ENCODE results near the gene UMODL1. TPM values are rescaled to one million over a fixed set of nuclear protein-coding genes. Genes with fewer than 3 reads are reported as not detected.

The UMODL1 gene
- total RNA-seq, 1 experiment from 2014 or later: not detected

GRCh38 chr21:42088658-42089057, 17.5 kb downstream of the UMODL1 start:
- Histone ChIP-seq H2BK5ac (ENCODE audit: insufficient read length, low read length) (no peak overlapping the region), H4K5ac (ENCODE audit: insufficient read length, low read depth, low read length) (no peak overlapping the region), H2AFZ (ENCODE audit: low read length) (no peak overlapping the region), H3K79me1 (ENCODE audit: insufficient read depth, low read depth, low read length, poor library complexity, severe bottlenecking) (no peaks in the 10 kb centered on the region), H4K91ac (ENCODE audit: insufficient read length, low read depth, low read length) (no peak overlapping the region), H3K27me3 (ENCODE audit: insufficient read depth, low read length) (no peaks in the 10 kb centered on the region), H3K9ac (ENCODE audit: extremely low read depth, insufficient read length, low read length) (no peak overlapping the region), H3K18ac (ENCODE audit: insufficient read length, low read depth, low read length) (no peak overlapping the region), H3K14ac (ENCODE audit: insufficient read depth, low read length) (no peak overlapping the region), H2BK12ac (ENCODE audit: insufficient read length, low read depth, low read length) (no peak overlapping the region), H4K8ac (replicated peaks; ENCODE audit: insufficient read length, low read depth, low read length) (no peak overlapping the region), H3K9me3 (ENCODE audit: control insufficient read depth, low read depth, low read length) (no peaks in the 10 kb centered on the region), H3K56ac (ENCODE audit: insufficient read length, low read depth, low read length) (no peak overlapping the region), H2BK20ac (ENCODE audit: low read depth, low read length, poor library complexity, severe bottlenecking) (no peak overlapping the region), H3K79me2 (ENCODE audit: insufficient read depth, low read length) (no peaks in the 10 kb centered on the region), H3K4me2 (ENCODE audit: insufficient read depth, insufficient read length, low read length) (no peak overlapping the region), H4K20me1 (ENCODE audit: control insufficient read depth, insufficient read depth, insufficient read length) (no peaks in the 10 kb centered on the region), H3K23me2 (ENCODE audit: insufficient read length, low read depth, low read length, poor library complexity, severe bottlenecking) (no peaks in the 10 kb centered on the region), H3K4me1 (ENCODE audit: insufficient read depth, low read length) (no peaks in the 10 kb centered on the region), H3K4ac (ENCODE audit: low read depth, low read length) (no peak overlapping the region), H3K23ac (ENCODE audit: insufficient read length, low read depth, low read length) (no peak overlapping the region), H2AK5ac (ENCODE audit: insufficient read length, low read length) (no peak overlapping the region), H2BK120ac (ENCODE audit: low read depth, low read length, poor library complexity, severe bottlenecking) (no peak overlapping the region), H2BK15ac (ENCODE audit: low read depth, low read length) (no peak overlapping the region), H3K27ac (ENCODE audit: insufficient read length, low read depth, low read length) (no peak overlapping the region), H3T11ph (ENCODE audit: low read length) (no peak overlapping the region)
- TF ChIP-seq, protein P1, sequence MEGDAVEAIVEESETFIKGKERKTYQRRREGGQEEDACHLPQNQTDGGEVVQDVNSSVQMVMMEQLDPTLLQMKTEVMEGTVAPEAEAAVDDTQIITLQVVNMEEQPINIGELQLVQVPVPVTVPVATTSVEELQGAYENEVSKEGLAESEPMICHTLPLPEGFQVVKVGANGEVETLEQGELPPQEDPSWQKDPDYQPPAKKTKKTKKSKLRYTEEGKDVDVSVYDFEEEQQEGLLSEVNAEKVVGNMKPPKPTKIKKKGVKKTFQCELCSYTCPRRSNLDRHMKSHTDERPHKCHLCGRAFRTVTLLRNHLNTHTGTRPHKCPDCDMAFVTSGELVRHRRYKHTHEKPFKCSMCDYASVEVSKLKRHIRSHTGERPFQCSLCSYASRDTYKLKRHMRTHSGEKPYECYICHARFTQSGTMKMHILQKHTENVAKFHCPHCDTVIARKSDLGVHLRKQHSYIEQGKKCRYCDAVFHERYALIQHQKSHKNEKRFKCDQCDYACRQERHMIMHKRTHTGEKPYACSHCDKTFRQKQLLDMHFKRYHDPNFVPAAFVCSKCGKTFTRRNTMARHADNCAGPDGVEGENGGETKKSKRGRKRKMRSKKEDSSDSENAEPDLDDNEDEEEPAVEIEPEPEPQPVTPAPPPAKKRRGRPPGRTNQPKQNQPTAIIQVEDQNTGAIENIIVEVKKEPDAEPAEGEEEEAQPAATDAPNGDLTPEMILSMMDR (conservative IDR thresholded peaks at IDR 0.05): no peak
- DNase-seq: no peak
- Mint-ChIP-seq H3K4me3 (no peak overlapping the region), H3K36me3 (ENCODE audit: insufficient read depth in 1 of 3, low read depth in 3 of 3) (no peaks in the 10 kb centered on the region; a peak in 1 of 7 replicates), H3K27ac (peak overlapping the region in 1 of 3 experiments; percentile 7; a peak in 1 of 7 replicates), H3K27me3 (ENCODE audit: low read depth) (peaks cover 19% of the 10 kb centered on the region), H3K9me3 (no peaks in the 10 kb centered on the region; a peak in 1 of 5 replicates), H3K4me1 (peaks cover 15 to 17% of the 10 kb centered on the region in 2 experiments)
- no CpG with 5 or more reads among the region's 5 CpGs for WGBS (ENCODE audit: extremely low coverage, insufficient read length, low lambda C conversion rate)
